HG03565 (cell line): ENCODE measurements around the gene ACAN.

ENCODE experiments used
- ATAC-seq: cut with Tn5 transposase; IDR thresholded peaks from one replicate; pipeline ENCODE4 v1.9.1; 2021; ENCODE audit warnings: mild to moderate bottlenecking, moderate library complexity; ENCODE audit not compliant: unreplicated experiment

Gene ACAN

DNA sequence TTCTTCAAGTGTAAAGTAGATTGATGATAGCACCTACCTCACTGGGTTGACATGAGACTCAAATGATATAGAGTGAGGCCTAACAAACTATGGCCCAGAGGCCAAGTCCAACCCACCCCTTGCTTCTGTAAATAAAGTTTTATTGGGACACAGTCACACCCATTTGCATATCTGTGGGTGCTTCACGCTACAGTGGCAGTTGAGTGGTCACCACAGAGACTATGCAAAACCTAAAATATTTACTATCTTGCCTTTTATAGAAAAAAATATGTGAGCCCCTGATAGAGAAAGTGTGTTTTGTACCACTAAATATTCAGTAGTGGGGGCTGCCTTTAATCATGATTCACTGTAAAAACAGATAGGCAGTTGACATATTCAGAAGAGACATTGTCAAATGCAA is 38.0 kb downstream of the ACAN start:
- no peak for ATAC-seq

DNA sequence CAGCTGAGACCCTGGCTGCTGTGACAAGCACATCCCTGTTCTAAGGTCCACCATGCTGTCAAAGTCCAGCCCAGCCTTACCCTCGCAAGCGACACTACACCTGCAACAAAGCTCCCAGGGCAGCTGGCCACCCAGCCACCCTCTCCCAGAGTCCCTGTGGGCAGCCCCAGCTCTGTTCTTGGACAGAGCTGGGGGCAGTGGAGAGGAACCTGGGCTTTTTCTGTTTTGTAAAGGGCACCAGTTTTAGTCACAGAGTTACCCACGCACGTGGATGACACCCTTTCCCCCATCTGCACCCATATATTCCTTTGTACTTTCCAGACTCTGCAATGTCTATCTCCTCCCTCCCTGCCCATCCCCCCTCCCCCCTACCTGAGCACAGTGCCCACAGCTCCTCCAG is 38.9 kb downstream of the ACAN start:
- ATAC-seq: no peak

DNA sequence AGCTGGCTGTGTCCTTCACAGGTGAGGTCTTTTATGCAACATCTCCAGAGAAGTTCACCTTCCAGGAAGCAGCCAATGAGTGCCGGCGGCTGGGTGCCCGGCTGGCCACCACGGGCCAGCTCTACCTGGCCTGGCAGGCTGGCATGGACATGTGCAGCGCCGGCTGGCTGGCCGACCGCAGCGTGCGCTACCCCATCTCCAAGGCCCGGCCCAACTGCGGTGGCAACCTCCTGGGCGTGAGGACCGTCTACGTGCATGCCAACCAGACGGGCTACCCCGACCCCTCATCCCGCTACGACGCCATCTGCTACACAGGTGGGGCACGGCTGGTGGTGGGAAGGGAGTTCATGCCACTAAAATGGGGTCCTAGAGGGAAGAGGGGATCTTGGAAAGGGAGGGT is 40.1 kb downstream of the ACAN start:
- no peak for ATAC-seq

DNA sequence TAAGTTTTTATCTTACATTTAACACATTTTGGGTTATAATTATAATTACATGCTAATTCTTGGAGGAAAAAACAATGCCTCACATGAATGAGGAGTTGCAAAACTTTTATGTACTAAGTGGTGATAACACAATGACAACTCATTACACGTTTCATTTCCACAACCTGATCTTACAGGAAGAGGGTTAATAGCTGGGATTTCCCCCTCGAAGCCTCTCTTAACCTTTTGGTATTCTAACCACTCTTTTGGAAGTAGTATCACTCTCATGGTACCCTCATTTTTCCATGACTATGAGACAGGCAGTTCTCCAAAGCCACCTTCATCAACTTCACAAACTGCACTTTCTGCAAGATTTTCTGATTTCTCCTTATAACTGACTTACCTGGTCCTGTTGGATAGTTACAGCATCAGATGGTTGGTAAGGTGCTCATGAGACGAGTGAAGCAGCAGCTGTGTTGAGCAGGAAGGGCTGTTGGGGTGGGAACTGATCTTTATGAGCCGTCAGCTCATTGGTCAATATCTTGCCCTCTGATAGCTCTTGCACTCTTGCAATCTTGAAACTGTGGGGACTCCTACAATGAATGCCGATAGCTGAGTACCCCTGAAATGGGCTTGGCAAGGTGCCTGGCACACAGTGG is 41.6 kb downstream of the ACAN start:
- ATAC-seq: no peak

DNA sequence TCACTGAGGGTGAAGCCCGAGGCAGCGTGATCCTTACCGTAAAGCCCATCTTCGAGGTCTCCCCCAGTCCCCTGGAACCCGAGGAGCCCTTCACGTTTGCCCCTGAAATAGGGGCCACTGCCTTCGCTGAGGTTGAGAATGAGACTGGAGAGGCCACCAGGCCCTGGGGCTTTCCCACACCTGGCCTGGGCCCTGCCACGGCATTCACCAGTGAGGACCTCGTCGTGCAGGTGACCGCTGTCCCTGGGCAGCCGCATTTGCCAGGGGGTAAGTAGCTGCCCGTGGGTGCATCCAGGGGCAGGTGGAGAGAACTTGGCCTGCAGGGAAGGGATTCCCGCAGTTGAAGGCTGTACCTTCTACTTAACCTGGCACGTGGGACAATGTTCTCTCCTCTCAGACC is 42.4 kb downstream of the ACAN start:
- no peak for ATAC-seq

DNA sequence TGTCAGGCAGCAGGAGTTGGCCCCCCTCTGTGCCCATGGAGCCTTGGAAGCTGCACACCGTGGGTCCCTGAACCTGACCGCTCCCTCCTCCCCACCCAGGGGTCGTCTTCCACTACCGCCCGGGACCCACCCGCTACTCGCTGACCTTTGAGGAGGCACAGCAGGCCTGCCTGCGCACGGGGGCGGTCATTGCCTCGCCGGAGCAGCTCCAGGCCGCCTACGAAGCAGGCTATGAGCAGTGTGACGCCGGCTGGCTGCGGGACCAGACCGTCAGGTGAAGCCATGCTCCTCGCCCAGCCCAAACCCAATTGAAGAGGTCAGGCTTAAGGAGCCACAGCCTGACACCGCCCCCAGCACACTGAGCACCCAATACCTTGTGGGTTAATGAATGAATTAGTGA is 43.9 kb downstream of the ACAN start:
- ATAC-seq: no peak

DNA sequence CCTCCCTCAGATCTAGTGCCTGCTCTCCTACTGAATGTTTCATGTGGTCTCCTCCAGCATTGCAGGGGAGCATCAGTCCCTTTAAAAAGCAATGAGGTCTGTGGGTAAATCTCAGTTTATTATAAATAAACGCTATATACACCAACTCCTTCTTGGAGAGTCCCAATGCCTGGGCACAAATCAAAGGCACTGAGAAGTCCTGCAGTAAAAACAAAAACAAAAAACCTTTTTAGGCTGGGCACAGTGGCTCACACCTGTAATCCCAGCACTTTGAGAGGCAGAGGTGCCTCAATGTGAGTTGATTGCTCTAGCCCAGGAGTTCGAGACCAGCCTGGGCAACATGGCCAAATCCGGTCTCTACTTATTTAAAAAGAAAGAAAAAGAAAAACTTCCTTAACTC is 45.0 kb downstream of the ACAN start:
- no peak for ATAC-seq

DNA sequence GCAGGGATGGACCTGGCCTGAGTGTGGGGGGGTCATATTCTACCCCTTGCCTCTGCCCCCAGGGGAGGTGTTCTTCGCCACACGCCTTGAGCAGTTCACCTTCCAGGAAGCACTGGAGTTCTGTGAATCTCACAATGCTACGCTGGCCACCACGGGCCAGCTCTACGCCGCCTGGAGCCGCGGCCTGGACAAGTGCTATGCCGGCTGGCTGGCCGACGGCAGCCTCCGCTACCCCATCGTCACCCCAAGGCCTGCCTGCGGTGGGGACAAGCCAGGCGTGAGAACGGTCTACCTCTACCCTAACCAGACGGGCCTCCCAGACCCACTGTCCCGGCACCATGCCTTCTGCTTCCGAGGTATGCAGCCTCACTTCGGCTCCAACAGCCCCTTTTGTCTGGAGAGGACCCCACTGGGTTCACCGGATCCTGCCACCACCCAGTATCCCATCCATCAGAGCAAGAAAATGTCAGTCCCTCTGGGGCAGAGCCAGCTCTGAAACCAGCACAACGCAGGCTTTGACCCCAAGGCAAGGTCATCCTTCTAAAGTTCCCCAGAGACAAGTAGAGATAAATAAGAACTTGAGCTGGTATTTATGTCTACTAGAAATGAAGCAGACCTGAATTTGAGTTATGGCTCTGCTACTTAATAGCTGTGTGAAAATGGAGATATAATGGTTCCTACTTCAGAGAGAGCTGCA is 46.3 kb downstream of the ACAN start:
- ATAC-seq: no peak

DNA sequence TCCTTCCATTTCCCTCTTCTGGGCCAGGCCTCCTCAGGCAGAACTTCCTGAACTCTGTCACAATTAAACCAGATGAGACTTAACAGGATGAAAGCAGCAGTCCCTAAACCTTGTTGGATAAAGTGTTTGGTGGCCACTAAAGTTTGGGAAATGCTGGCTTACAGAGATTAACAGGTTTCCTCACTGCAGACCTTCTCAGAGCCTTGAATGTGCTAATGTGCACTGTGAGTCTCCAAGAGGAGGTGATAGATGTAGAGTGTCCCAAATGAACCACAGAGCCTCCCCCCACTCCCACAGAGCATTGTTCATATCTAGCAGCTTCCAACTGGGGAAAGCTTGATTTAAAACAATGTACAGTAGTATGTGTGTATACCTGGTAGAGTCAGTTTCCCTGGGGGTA is 49.2 kb downstream of the ACAN start:
- no peak for ATAC-seq

DNA sequence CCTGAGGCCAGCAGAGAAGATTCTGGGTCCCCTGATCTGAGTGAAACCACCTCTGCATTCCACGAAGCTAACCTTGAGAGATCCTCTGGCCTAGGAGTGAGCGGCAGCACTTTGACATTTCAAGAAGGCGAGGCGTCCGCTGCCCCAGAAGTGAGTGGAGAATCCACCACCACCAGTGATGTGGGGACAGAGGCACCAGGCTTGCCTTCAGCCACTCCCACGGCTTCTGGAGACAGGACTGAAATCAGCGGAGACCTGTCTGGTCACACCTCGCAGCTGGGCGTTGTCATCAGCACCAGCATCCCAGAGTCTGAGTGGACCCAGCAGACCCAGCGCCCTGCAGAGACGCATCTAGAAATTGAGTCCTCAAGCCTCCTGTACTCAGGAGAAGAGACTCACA is 55.7 kb downstream of the ACAN start:
- no peak for ATAC-seq

DNA sequence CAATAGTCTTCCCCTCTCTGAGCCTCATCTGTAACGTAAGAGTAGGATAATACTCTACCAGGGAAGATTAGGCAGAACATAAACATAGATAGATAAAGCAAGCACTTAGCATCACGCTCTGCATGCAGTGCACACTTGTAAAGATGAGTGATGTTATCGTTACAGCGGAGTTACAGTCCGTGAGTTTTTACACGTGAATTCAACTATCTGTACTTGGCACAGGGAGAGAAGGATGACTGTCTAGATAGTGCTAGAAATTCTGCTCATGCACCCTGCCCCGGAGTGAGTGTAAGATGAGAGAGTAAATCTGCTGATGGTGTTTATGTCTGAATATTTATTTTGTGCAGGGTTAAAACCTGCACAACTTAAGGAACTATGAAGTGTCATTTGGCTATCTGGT is 56.3 kb downstream of the ACAN start:
- no peak for ATAC-seq

DNA sequence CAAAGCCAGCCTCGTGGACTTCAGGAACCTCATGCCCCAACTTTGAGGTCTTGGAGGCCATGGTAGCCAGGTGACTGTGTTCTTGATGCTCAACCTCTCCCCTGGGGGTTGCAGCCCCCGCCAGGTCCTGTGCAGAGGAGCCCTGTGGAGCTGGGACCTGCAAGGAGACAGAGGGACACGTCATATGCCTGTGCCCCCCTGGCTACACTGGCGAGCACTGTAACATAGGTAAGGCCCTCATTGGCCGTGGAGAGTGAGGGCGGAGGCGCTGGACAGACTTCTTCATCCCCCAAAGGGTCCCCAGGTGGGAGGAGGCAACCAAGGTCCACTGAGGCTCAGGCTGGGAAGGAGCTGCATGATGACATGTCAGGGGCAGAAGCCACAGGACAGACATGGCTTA is 57.0 kb downstream of the ACAN start:
- ATAC-seq: no peak

DNA sequence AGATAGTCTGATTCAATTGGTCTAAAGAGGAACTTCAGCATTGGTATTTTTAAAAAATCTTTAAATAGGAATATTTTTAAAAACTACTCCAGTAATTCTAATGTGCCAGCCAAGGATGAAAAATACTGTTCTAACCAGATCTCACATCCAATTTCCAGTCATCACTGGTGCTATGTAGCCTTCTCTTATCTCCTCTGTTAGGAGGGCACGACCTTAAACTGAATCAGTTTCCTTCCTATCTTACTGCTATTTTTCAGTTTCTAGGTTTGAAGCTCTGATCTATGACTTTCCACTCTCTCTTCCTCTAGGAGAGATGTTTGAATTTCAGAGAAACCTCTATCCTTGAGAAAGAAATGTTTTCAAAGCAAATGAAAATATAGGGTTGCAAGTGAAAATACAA is 60.2 kb downstream of the ACAN start:
- no peak for ATAC-seq

DNA sequence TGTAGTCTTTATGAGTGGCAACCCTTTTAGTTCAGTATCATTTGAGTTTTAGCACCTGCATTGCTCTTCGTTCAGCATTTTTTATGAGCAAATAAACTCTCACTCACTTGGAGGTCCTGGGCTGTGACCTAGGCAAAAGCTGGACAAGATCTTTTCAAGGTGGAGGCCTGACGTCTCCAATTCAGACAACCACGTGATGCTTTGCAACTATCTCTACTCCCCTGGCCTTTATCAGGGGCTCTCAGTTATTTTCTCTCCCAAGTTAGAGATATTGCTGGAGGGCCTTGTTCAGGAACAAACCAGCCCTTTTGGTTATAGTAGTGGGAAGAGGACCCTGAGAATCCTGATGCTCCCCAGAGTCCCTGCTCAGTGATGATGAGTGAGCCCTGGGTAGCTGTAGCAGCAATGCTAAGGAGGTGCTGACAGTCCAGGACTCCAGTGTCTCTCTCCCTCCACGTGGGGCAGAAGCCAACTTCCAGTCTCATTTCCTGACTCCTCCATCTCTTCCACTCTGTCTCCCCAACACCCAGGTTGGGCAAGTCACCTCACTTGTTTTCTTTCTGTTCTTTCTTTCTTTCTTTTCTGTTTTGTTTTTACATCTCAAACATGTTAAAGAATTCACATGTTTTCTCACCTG is 61.7 kb downstream of the ACAN start:
- no peak for ATAC-seq

DNA sequence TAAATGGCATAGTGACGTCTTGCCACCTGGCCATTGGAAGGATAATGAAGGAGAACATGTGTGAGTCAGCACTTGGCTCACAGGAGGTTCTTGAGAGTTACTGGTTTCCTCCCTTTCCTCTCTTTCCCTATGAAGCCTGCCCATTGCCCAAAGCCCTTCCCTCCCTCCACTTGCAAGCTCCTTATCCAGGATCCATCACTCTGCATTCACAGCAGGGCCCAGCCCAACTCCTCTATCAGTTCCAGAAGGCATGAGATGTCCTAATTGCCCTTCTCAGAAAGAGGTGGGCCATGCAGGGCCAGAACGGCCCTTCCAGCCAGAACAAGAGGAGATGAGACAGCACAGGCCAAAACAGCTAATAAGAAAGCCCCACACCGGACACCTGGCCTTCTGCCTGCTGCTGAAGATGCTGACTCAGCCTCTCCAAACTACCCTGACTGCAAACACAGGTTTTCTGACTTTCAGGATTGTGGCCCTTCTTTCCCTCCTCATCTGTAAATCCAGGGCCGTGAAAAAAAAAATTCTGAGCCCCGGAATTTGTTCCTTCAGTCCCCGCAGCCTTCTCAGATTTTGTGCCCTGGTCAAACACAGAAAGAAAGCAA is 62.4 kb downstream of the ACAN start:
- ATAC-seq: no peak

DNA sequence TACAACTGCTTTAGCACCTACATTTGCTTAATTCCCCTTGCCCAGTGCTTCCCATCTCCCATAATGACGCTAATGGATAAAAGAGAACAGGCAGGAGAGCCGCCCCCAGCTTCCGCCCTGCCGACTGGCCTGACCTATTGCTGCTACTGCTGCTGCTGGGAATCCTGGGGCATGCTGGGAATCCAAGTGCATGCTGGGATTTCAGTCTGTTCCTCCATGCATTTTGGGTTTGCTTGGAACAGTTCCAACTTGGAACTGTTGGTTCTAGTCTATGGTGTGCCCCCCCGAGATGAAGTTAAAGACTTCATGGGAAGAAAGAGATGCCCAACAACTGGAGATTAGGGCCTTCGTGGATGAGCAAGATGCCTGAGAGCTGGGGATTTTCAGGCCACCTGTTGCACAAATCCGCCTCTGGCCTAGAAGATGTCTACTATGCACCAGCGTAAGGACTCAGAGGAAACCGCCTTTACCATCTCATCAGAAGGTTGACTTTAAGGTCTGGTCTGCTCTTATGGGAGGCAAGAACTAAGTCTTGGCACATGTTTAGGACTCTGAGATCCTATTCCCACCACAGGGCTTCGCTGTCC is 63.2 kb downstream of the ACAN start:
- no peak for ATAC-seq

DNA sequence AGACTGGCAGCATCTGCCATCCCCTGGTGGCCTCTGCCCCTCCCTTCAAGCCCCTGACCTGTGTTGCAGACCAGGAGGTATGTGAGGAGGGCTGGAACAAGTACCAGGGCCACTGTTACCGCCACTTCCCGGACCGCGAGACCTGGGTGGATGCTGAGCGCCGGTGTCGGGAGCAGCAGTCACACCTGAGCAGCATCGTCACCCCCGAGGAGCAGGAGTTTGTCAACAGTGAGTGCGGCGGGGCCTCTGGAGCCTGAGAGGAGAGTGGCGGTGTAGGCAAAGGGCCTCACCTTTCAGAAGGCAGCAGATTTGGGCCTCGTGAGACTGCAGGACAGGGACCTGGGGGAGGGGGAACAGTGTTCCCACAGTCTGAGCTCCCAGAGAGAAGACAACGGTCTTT is 68.1 kb downstream of the ACAN start:
- no peak for ATAC-seq

DNA sequence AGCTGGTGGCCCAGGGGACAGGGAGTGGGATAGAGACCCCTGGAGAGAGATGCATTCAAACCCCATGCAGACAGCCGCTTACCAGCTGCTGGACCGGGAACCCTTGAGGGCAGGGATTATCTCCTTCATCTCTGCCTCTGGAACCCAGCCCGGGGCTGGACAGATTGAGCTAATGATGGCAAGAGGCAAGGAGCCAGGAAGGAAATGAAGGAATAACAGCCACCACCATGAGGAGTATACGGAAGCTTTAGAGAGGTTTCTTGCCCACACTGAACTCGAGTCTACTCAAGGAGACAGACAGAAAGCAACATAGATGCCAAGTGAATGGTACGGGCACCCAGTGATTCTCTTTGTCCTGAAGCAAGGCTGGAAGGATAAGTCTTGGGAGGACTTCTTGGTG is 68.9 kb downstream of the ACAN start:
- no peak for ATAC-seq

DNA sequence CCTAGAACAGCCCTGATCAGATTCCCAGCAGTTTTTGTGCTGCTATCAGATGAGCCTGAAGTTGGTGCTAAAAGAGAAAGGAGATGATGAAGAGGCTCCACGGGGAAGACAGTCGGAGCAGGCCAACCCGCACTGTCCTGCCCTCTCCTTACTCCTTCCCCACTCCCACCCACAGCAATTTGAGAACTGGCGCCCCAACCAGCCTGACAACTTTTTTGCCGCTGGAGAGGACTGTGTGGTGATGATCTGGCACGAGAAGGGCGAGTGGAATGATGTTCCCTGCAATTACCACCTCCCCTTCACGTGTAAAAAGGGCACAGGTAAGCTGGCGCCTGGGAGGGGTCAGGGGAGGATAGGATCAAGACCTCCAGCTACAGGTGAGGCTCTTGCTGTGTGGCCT is 69.5 kb downstream of the ACAN start:
- no peak for ATAC-seq

DNA sequence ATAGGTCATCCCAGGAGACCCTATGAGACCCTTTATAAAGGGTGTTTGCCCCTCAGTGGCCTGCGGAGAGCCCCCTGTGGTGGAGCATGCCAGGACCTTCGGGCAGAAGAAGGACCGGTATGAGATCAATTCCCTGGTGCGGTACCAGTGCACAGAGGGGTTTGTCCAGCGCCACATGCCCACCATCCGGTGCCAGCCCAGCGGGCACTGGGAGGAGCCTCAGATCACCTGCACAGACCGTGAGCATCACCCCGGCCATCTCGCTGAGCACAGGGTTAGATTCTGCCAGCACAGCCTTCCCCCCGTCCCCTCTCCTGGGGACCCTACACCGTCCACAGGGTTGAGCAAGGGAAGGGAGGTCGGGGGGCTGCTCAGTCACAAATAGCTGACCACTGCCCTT is 70.5 kb downstream of the ACAN start:
- ATAC-seq: no peak

DNA sequence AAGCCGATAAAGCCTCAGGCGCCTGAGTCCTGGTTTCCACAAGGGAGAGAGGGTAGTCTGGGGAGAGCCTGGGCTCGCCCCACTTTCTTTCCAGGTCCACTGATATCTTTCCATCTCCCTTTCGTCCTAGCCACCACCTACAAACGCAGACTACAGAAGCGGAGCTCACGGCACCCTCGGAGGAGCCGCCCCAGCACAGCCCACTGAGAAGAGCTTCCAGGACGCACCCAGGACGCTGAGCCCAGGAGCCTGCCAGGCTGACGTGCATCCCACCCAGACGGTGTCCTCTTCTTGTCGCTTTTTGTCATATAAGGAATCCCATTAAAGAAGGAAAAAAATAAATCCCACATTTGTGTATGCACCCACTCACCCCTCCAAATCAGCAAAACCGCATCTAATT is 71.0 kb downstream of the ACAN start:
- no peak for ATAC-seq

DNA sequence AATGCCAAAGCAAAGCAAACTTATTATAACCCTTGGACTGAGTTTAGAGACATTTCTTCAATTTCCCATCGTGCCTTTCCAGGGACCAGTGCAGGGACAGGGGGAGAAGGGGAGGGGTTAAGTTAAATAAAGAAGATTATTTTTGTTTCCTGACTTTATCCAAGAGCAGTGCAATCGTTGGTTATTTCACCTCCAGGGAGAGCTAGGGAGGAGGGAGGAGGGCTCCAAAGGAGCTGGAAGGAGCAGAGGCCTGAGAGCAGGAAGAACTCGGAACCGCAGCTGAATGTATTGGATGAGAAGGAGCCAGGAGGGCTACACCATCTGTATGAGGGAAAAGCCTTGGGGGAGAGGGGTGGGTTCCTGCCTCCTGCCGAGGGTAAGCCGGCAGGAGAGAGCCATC is 71.4 kb downstream of the ACAN start:
- no peak for ATAC-seq
